ENCODE measurements around the gene SLC22A1. TPM values are rescaled to one million over a fixed set of nuclear protein-coding genes. Genes with fewer than 3 reads are reported as not detected.
"Not testable (repeated sequence)": the region's sequence is repeated elsewhere in the genome, so short reads cannot be mapped to it uniquely, and the experiment has no call there.

Gene SLC22A1
- total RNA-seq, 1 donor from 2014 or later: 1.1 TPM

GRCh38 chr6:160092176-160092575, 29.4 kb upstream of the SLC22A1 start:
- DNase-seq (ENCODE audit: low spot score); ATAC-seq; intact Hi-C loops (cut with DNase I): not testable (repeated sequence)

DNA sequence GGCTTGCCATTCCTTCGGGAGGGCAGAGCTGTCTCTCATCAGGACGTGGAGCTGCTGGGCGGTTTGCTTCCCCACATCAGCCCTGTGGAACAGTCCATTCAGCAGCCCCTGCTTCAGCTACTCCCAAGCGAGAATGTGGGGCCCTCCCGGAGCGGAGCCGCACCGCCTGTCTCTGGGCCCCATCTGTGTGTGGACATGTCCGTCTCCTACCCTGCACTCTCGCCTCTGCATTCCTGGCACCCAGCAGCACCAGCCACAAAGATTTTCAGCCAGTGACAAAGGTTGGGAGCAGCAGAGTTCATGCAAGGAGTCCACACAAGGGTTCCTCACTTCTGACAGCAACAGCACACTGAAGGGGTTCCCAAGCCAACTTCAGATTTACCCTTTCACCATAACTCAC, 29.0 kb upstream of the SLC22A1 start:
- intact Hi-C loops (cut with DNase I): no loop called here
- no peak for ATAC-seq

DNA sequence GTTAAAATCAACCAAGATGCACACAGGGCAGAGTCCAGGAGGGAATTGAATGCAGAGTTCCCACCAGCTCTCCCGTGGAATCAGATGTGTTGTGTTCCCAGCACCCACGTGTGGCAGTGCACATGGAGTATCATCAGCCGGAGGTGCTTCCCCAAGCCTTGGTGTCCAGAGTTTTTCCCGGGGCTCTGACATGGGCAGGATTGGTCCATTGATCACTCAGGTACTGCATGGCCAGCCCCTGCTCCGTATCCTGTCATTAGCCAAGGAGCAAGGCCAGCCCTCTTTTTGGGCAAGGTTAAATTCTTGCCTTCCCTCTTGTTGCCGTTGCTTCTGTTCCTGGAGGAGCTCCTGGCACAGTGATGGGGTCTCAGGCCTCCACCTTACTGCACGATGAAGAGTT, 28.6 kb upstream of the SLC22A1 start:
- no peak for ATAC-seq
- intact Hi-C loops (cut with DNase I): no loop called here
- DNase-seq (ENCODE audit: low spot score): no peak

More for the DNA sequence above, 29.0 kb upstream of the SLC22A1 start:
- DNase-seq (ENCODE audit: low spot score): no peak

GRCh38 chr6:160093946-160094345, 27.7 kb upstream of the SLC22A1 start:
- DNase-seq (ENCODE audit: low spot score) (no peak), ATAC-seq (no peak)
- intact Hi-C loops (cut with DNase I): no loop called here

DNA sequence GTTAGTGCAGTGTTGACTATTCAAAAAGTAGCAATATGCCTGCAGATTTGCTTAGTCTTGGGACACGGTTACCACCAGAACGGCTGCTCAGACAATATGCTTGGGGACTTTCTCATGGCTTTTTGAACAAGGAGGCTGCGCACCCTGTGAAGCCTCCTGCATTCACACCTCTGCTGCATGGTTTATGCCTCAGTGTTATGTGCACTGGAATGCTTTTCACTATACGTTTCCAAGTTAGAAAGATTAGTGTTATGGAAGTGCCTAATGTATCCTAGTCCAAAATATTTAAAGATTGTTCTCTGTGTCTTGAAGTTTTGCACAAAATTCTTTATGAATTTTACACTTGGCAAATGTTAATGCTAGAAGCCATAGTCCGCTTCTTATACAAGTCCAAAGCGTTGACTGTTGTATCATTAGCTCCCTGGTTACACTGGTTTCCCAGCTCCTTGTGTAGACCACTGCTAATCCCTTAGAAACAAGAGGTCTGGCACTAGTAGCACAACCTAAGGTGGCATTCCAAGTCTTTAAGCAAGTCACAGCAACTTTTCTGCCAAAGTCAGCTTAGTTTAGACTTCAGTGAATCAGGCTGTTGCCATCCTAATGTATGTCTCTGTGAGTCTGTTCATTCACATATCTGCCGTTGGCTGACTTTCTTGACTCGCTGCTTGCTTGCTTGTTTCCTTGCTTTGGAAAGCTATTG, 26.3 kb upstream of the SLC22A1 start:
- intact Hi-C loops (cut with DNase I): no loop called here
- ATAC-seq (no peak), DNase-seq (ENCODE audit: low spot score) (no peak)

- intact Hi-C loops (cut with DNase I): no loop called here
- ATAC-seq (peak; percentile 5), DNase-seq (ENCODE audit: low spot score) (no peak)
Observed at GRCh38 chr6:160101277-160102205, 20.1 kb upstream of the SLC22A1 start.

DNA sequence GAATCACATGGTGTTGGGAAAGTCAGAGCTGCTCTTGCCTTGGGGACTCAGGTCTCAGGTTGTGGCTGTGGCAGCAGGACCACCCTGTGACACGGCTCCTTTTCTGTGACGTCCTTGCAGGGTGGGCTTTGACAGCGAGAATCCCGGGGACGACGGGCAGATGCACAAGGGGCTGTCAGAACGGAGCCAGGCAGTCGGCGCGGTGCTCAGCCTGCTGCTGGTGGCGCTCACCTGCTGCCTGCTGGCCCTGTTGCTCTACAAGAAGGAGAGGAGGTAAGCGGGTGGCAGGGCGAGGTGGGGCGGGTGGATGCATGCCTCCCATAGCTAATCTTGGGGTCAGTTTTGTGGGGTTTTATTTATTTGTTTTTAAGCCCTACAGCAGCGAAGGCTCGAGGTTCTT, 19.2 kb upstream of the SLC22A1 start:
- peak; percentile 49 for DNase-seq (ENCODE audit: low spot score)
- ATAC-seq: peak; percentile 5
- intact Hi-C loops (cut with DNase I): no loop called here

DNA sequence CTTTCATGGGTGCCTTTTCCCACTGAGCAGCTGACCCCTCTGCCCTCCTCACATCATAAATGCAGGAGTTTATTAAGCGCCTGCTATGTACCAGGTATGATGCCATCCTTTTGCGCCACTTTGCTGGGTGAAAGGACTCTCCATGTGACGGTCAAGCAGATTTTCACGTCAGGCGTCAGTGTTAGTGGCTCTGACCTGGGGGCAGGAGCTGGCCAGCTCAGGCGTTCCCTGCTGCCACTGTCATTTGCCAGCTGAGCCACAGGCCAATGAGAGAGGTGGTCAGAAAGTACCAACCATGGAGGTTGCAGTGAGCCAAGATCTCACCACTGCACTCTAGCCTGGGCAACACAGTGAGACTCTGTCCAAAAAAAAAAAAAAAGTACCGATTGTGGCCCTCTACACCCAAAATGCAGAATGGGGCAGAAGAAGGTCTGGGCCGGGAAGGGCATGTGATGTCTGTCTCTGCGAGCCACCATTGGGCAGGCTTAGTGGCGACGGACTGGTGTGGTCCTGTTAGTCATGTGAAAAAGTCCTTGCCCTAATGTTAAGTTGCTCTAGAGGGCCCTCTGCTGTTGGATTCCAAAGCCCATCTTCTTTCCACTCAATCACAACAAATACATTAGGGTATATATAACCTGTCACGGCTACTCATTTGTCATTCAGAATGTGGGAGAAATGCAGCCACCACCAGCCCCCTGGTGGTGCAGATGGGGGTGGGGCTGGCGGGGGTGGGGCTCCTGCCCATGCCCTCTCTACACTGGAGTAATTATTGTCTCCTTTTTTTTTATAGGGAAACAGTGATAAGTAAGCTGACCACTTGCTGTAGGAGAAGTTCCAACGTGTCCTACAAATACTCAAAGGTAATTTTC, 18.4 kb upstream of the SLC22A1 start:
- ATAC-seq (peak; percentile 26), DNase-seq (ENCODE audit: low spot score) (peak; percentile 45)
- intact Hi-C loops (cut with DNase I): no loop called here

DNA sequence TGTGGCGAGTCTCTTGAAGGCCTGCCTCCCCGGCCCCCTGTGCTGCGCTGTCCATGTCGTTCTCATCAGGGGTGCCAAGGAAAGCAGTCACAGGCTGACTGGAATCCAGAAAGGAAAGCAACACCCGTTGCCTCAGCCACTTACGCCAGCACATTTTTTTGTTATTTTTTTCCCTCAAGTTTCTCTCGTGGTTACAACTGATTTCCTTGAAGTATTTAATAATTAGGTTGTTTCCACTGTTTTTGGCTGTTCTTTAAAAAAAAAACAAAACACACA, 17.9 kb upstream of the SLC22A1 start:
- intact Hi-C loops (cut with DNase I): no loop called here
- DNase-seq (ENCODE audit: low spot score) (peak; percentile 49), ATAC-seq (peak; percentile 76)

DNA sequence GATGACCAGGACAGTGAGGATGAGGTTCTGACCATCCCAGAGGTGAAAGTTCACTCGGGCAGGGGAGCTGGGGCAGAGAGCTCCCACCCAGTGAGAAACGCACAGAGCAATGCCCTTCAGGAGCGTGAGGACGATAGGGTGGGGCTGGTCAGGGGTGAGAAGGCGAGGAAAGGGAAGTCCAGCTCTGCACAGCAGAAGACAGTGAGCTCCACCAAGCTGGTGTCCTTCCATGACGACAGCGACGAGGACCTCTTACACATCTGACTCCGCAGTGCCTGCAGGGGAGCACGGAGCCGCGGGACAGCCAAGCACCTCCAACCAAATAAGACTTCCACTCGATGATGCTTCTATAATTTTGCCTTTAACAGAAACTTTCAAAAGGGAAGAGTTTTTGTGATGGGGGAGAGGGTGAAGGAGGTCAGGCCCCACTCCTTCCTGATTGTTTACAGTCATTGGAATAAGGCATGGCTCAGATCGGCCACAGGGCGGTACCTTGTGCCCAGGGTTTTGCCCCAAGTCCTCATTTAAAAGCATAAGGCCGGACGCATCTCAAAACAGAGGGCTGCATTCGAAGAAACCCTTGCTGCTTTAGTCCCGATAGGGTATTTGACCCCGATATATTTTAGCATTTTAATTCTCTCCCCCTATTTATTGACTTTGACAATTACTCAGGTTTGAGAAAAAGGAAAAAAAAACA, 16.6 kb upstream of the SLC22A1 start:
- ATAC-seq: no peak
- no peak for DNase-seq (ENCODE audit: low spot score)
- intact Hi-C loops (cut with DNase I): no loop called here

DNA sequence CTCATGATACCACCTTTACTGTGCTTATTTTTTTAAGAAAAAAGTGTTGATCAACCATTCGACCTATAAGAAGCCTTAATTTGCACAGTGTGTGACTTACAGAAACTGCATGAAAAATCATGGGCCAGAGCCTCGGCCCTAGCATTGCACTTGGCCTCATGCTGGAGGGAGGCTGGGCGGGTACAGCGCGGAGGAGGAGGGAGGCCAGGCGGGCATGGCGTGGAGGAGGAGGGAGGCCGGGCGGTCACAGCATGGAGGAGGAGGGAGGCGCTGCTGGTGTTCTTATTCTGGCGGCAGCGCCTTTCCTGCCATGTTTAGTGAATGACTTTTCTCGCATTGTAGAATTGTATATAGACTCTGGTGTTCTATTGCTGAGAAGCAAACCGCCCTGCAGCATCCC, 15.6 kb upstream of the SLC22A1 start:
- ATAC-seq (no peak), DNase-seq (ENCODE audit: low spot score) (peak; percentile 42)
- intact Hi-C loops (cut with DNase I): no loop called here

GRCh38 chr6:160106701-160107100, 14.9 kb upstream of the SLC22A1 start:
- no peak for DNase-seq (ENCODE audit: low spot score)
- intact Hi-C loops (cut with DNase I): no loop called here
- no peak for ATAC-seq

DNA sequence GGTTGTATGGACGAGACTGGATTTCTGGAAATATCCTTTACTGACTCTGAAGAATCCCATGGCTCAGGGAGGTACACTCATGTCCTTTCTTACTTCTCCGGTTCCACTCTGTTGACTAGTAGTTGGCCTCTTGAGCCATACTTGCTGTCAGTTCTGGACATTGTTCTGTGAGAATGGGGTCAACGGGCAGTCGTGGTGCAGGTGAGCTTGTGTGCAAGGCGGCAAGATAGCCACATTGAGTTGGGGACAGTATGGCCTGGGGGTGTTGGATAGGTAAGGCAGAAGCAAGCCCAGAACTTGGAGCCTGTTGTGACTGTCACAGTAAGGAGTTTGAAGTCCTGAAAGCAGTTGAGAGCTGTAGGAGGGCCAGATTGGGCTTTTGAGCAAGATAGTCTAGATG, 13.5 kb upstream of the SLC22A1 start:
- no peak for DNase-seq (ENCODE audit: low spot score)
- intact Hi-C loops (cut with DNase I): no loop called here
- no peak for ATAC-seq

- intact Hi-C loops (cut with DNase I): no loop called here
- ATAC-seq (no peak), DNase-seq (ENCODE audit: low spot score) (no peak)
Observed at GRCh38 chr6:160110586-160111123, 11.0 kb upstream of the SLC22A1 start.

DNA sequence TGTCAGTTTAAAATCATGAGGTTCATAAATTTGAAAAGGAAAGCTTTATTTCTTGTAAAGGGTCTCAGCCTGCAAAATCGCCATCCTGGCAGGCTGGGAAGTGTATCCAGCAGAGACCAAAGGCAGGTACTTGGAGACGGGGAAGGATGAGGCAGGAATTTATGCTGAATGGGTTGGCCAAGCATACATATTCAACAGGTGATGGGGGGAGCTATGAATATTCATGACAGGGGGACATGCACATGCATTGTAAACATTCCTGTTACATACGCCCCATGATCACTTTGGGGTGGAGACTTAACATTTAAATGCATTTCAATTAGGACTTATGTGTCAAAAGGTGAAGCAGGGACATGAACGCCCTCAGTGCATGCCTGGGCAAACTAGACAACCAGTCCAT, 9.8 kb upstream of the SLC22A1 start:
- ATAC-seq (no peak), DNase-seq (ENCODE audit: low spot score) (no peak)
- intact Hi-C loops (cut with DNase I): no loop called here

- DNase-seq (ENCODE audit: low spot score) (no peak), ATAC-seq (no peak)
- intact Hi-C loops (cut with DNase I): no loop called here
Observed at GRCh38 chr6:160112628-160113299, 8.9 kb upstream of the SLC22A1 start.

DNA sequence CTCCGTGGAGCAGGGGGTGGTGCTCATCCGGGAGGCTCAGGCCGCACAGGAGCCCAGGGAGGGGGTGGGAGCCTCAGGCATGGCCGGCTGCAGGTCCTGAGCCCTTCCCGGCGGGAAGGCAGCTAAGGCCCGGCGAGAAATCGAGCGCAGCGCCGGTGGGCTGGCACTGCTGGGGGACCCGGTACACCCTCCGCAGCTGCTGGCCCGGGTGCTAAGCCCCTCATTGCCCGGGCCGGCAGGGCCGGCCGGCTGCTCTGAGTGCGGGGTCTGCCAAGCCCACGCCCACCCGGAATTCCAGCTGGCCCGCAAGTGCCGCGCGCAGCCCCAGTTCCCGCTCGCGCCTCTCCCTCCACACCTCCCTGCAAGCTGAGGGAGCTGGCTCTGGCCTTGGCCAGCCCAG, 7.1 kb upstream of the SLC22A1 start:
- ATAC-seq; intact Hi-C loops (cut with DNase I): not testable (repeated sequence)
- peak; percentile 37 for DNase-seq (ENCODE audit: low spot score)

DNA sequence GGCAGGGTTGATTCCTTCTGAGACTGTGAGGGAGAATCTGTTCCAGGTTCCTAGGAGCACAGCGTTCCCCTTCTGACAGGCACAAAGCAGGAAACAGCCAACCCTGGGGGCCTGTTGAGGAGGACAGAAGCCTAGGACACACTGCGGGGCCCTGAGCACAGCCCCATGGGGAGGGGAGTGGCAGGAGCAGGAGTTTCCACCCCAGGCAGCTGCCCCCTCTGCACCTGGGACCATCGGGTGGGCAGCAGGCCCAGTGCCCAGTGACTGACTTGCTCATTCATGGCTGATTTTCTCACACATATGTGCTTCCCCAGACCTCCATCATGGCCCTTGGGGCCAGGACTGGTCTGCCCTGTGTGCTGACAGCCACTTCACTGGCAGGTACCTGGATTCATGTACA, 6.2 kb upstream of the SLC22A1 start:
- intact Hi-C loops (cut with DNase I): no loop called here
- DNase-seq (ENCODE audit: low spot score) (no peak), ATAC-seq (no peak)
